Activated CD8-positive, alpha-beta memory T cell treated with anti-CD3 and anti-CD28 coated beads, Interleukin-2, amount 10 ng/mL, durations not matched to agents 7 days and 5 days (primary cell): ENCODE measurements around the gene CHCHD6. TPM values are rescaled to one million over a fixed set of nuclear protein-coding genes. Genes with fewer than 3 reads are reported as not detected.

ENCODE experiments used
- ATAC-seq: fragments of 150-1000 bp; cut with Tn5 transposase; one replicate; pipeline ENCODE4 v1.10.0; 2021; ENCODE audit warnings: moderate library complexity
- CTCF ChIA-PET: fragments of 350-600 bp; sonication (Branson Sonifier 250); formaldehyde crosslinking; loops from one replicate; lab custom pipeline; 2021; ENCODE audit warnings: antibody characterized with exemption; lab: Charles Lee
- DNase-seq: peaks from one replicate; pipeline ENCODE4 v3.0.0-alpha.2; 2020
- H3K27ac Mint-ChIP-seq: one replicate; pipeline ENCODE4 v1.8.0; 2021; ENCODE audit warnings: mild to moderate bottlenecking, mixed read lengths
- H3K27me3 Mint-ChIP-seq: one replicate; pipeline ENCODE4 v1.8.0; 2021; ENCODE audit warnings: mixed read lengths
- H3K36me3 Mint-ChIP-seq: one replicate; pipeline ENCODE4 v1.8.0; 2021; ENCODE audit warnings: mild to moderate bottlenecking, mixed read lengths
- H3K4me1 Mint-ChIP-seq: one replicate; pipeline ENCODE4 v1.8.0; 2021; ENCODE audit warnings: mixed read lengths
- H3K4me3 Mint-ChIP-seq: one replicate; pipeline ENCODE4 v1.8.0; 2021; ENCODE audit warnings: mild to moderate bottlenecking, moderate library complexity, mixed read lengths
- H3K9me3 Mint-ChIP-seq: one replicate; pipeline ENCODE4 v1.8.0; 2022; ENCODE audit warnings: low read depth, mixed read lengths
- total RNA-seq, 2 experiments: library from RNA; stranded (reverse); gene quantifications; one replicate each; pipeline ENCODE4 v1.2.3, GENCODE V29; 2021

The CHCHD6 gene
- total RNA-seq, 2 experiments from 2014 or later: 7.7 to 9.0 TPM

- ATAC-seq (no peak), DNase-seq (no peak)
- Mint-ChIP-seq H3K4me1 (peaks cover 8% of the 10 kb centered on the region), H3K9me3 (peaks cover 5% of the 10 kb centered on the region), H3K4me3 (no peak overlapping the region), H3K27me3 (no peaks in the 10 kb centered on the region), H3K36me3 (peaks cover 10% of the 10 kb centered on the region), H3K27ac (no peak overlapping the region)
- CTCF ChIA-PET: no interaction called here
These were observed 163.8 kb downstream of the CHCHD6 start for GRCh38 chr3:126867863-126868200.

GRCh38 chr3:126870608-126871210, 166.7 kb downstream of the CHCHD6 start:
- H3K9me3 Mint-ChIP-seq: no peaks in the 10 kb centered on the region
- ATAC-seq: no peak
- peaks cover 2% of the 10 kb centered on the region for H3K36me3 Mint-ChIP-seq
- H3K4me3 Mint-ChIP-seq: no peak overlapping the region
- H3K27me3 Mint-ChIP-seq: no peaks in the 10 kb centered on the region
- CTCF ChIA-PET: no interaction called here
- DNase-seq: no peak
- H3K27ac Mint-ChIP-seq: no peak overlapping the region
- no peaks in the 10 kb centered on the region for H3K4me1 Mint-ChIP-seq

GRCh38 chr3:126872701-126873342, 168.8 kb downstream of the CHCHD6 start:
- no peaks in the 10 kb centered on the region for H3K27me3 Mint-ChIP-seq
- no peak for DNase-seq
- no peaks in the 10 kb centered on the region for H3K9me3 Mint-ChIP-seq
- no peaks in the 10 kb centered on the region for H3K4me1 Mint-ChIP-seq
- CTCF ChIA-PET: no interaction called here
- no peak for ATAC-seq
- H3K36me3 Mint-ChIP-seq: no peaks in the 10 kb centered on the region
- H3K27ac Mint-ChIP-seq: no peak overlapping the region
- no peak overlapping the region for H3K4me3 Mint-ChIP-seq

- no peak for DNase-seq
- Mint-ChIP-seq H3K4me1 (no peaks in the 10 kb centered on the region), H3K36me3 (no peaks in the 10 kb centered on the region), H3K27ac (no peak overlapping the region), H3K4me3 (no peak overlapping the region), H3K27me3 (no peaks in the 10 kb centered on the region), H3K9me3 (no peaks in the 10 kb centered on the region)
- no peak for ATAC-seq
- CTCF ChIA-PET: no interaction called here
These were observed 169.4 kb downstream of the CHCHD6 start for GRCh38 chr3:126873416-126873815.

GRCh38 chr3:126878664-126879063, 174.6 kb downstream of the CHCHD6 start:
- Mint-ChIP-seq H3K27me3 (no peaks in the 10 kb centered on the region), H3K9me3 (no peaks in the 10 kb centered on the region), H3K4me3 (no peak overlapping the region), H3K4me1 (no peaks in the 10 kb centered on the region), H3K36me3 (no peaks in the 10 kb centered on the region), H3K27ac (no peak overlapping the region)
- DNase-seq: no peak
- CTCF ChIA-PET: no interaction called here
- no peak for ATAC-seq

GRCh38 chr3:126880901-126881300, 176.9 kb downstream of the CHCHD6 start:
- CTCF ChIA-PET: no interaction called here
- no peaks in the 10 kb centered on the region for H3K36me3 Mint-ChIP-seq

GRCh38 chr3:126881861-126882260, 177.8 kb downstream of the CHCHD6 start:
- DNase-seq: no peak
- H3K4me3 Mint-ChIP-seq: no peak overlapping the region
- ATAC-seq: no peak
- no peaks in the 10 kb centered on the region for H3K36me3 Mint-ChIP-seq
- H3K27me3 Mint-ChIP-seq: no peaks in the 10 kb centered on the region
- H3K4me1 Mint-ChIP-seq: no peaks in the 10 kb centered on the region
- CTCF ChIA-PET: no interaction called here
- H3K9me3 Mint-ChIP-seq: no peaks in the 10 kb centered on the region
- no peak overlapping the region for H3K27ac Mint-ChIP-seq

More at GRCh38 chr3:126880901-126881300, 176.9 kb downstream of the CHCHD6 start:
- Mint-ChIP-seq H3K9me3 (no peaks in the 10 kb centered on the region), H3K4me3 (no peak overlapping the region), H3K27me3 (no peaks in the 10 kb centered on the region), H3K4me1 (no peaks in the 10 kb centered on the region), H3K27ac (no peak overlapping the region)
- DNase-seq (no peak), ATAC-seq (no peak)

GRCh38 chr3:126883241-126883640, 179.2 kb downstream of the CHCHD6 start:
- CTCF ChIA-PET: interaction anchor here (1.6 kb wide), 1 partner anchor 54 kb away, joined by 4 read pairs; no protein-coding TSS in a partner anchor

GRCh38 chr3:126885425-126885824, 181.4 kb downstream of the CHCHD6 start:
- Mint-ChIP-seq H3K27ac (no peak overlapping the region), H3K27me3 (no peaks in the 10 kb centered on the region), H3K36me3 (no peaks in the 10 kb centered on the region), H3K4me1 (peaks cover 4% of the 10 kb centered on the region), H3K4me3 (no peak overlapping the region), H3K9me3 (no peaks in the 10 kb centered on the region)
- DNase-seq (no peak), ATAC-seq (no peak)
- CTCF ChIA-PET: no interaction called here

More at GRCh38 chr3:126883241-126883640, 179.2 kb downstream of the CHCHD6 start:
- no peak for ATAC-seq
- H3K36me3 Mint-ChIP-seq: no peaks in the 10 kb centered on the region
- H3K27me3 Mint-ChIP-seq: no peaks in the 10 kb centered on the region
- no peak overlapping the region for H3K4me3 Mint-ChIP-seq
- H3K4me1 Mint-ChIP-seq: peaks cover 2% of the 10 kb centered on the region
- H3K9me3 Mint-ChIP-seq: no peaks in the 10 kb centered on the region
- DNase-seq: no peak
- no peak overlapping the region for H3K27ac Mint-ChIP-seq

GRCh38 chr3:126886217-126886616, 182.2 kb downstream of the CHCHD6 start:
- CTCF ChIA-PET: no interaction called here
- Mint-ChIP-seq H3K4me3 (no peak overlapping the region), H3K27me3 (no peaks in the 10 kb centered on the region), H3K27ac (no peak overlapping the region), H3K36me3 (no peaks in the 10 kb centered on the region), H3K9me3 (no peaks in the 10 kb centered on the region), H3K4me1 (peaks cover 4% of the 10 kb centered on the region)
- ATAC-seq (no peak), DNase-seq (no peak)

GRCh38 chr3:126887686-126888085, 183.6 kb downstream of the CHCHD6 start:
- Mint-ChIP-seq H3K36me3 (no peaks in the 10 kb centered on the region), H3K4me3 (no peak overlapping the region), H3K27ac (no peak overlapping the region), H3K4me1 (peaks cover 4% of the 10 kb centered on the region), H3K27me3 (no peaks in the 10 kb centered on the region), H3K9me3 (no peaks in the 10 kb centered on the region)
- ATAC-seq (no peak), DNase-seq (no peak)
- CTCF ChIA-PET: no interaction called here

GRCh38 chr3:126888186-126888760, 184.2 kb downstream of the CHCHD6 start:
- no peak overlapping the region for H3K4me3 Mint-ChIP-seq
- no peak overlapping the region for H3K27ac Mint-ChIP-seq
- H3K36me3 Mint-ChIP-seq: no peaks in the 10 kb centered on the region
- no peak for ATAC-seq
- no peaks in the 10 kb centered on the region for H3K9me3 Mint-ChIP-seq
- no peaks in the 10 kb centered on the region for H3K27me3 Mint-ChIP-seq
- H3K4me1 Mint-ChIP-seq: peaks cover 4% of the 10 kb centered on the region
- DNase-seq: no peak
- CTCF ChIA-PET: no interaction called here

GRCh38 chr3:126889276-126890201, 185.5 kb downstream of the CHCHD6 start:
- DNase-seq (no peak), ATAC-seq (no peak)
- CTCF ChIA-PET: no interaction called here
- Mint-ChIP-seq H3K4me1 (peaks cover 4% of the 10 kb centered on the region), H3K27ac (no peak overlapping the region), H3K9me3 (no peaks in the 10 kb centered on the region), H3K36me3 (no peaks in the 10 kb centered on the region), H3K4me3 (no peak overlapping the region), H3K27me3 (no peaks in the 10 kb centered on the region)
